VCaP (cell line): ENCODE data around the gene SLC24A3.
"Not testable (repeated sequence)": the region's sequence is repeated elsewhere in the genome, so short reads cannot be mapped to it uniquely, and the experiment has no call there.

Experiments
- H3K27ac ChIP-seq: fragments of 450-650 bp; 2 replicates; pipeline ENCODE4 v1.5.1; 2017
- TF ChIP-seq, protein P1 (sequence below): fragments of 450-650 bp; conservative IDR thresholded peaks from 2 replicates; pipeline ENCODE4 v1.5.1; 2017; ENCODE audit warnings: mild to moderate bottlenecking, moderate library complexity

The SLC24A3 gene

DNA sequence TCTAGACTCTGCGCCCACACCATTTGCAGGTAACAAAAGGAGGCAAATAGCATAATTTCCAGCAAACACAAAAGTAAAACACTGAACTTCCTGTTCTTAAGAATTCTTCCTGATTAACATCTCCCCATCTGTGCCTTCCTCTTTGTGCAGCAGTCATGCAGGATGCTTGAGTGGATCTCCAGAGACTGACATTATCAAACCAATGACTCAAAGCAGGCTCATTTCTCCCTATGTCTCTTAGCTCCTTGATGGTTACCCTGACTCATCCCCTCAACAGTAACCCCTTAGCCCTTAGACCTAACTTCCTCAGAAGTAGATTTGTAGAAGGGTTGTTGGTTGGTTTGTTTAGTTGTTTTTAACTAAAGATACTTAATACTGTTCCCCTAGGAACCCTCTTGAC, 408.6 kb downstream of the SLC24A3 start:
- H3K27ac ChIP-seq = no peak overlapping the region
- TF ChIP-seq, protein P1, sequence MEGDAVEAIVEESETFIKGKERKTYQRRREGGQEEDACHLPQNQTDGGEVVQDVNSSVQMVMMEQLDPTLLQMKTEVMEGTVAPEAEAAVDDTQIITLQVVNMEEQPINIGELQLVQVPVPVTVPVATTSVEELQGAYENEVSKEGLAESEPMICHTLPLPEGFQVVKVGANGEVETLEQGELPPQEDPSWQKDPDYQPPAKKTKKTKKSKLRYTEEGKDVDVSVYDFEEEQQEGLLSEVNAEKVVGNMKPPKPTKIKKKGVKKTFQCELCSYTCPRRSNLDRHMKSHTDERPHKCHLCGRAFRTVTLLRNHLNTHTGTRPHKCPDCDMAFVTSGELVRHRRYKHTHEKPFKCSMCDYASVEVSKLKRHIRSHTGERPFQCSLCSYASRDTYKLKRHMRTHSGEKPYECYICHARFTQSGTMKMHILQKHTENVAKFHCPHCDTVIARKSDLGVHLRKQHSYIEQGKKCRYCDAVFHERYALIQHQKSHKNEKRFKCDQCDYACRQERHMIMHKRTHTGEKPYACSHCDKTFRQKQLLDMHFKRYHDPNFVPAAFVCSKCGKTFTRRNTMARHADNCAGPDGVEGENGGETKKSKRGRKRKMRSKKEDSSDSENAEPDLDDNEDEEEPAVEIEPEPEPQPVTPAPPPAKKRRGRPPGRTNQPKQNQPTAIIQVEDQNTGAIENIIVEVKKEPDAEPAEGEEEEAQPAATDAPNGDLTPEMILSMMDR = no peak

DNA sequence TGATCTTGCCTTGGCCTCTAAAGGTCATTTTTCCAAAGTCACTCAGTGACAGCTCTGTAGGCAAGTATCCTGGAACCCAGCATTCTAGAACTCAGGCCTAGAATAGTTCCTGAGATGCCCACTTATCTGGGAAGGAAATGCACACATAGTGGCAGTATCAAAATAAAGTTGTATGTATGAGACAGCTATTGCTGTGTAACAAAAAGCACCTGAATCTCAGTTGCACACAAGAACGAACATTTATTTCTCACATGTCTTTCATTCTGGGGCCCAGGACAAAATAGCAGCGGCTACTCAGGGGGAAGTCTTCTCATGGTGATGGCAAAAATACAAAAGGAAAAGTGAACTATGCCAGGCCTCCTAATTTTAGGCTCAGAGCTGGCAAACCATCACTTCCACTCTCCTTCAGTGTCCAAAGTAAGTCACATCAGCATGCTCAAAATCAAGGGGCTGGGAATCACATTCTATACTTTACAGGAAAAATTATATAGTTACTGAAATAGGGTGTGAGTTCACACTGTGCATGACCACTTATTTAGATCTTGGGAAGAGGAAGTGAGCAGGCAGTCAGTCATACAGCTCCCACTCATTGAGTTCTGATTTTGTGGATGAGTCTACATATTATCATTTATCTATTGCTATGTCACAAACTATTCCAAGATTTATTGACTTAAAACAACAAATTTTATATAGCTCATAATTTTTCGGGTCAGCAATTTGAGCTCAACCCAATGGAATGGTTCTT, 412.0 kb downstream of the SLC24A3 start:
- TF ChIP-seq, protein P1 = no peak
- no peak overlapping the region for H3K27ac ChIP-seq

DNA sequence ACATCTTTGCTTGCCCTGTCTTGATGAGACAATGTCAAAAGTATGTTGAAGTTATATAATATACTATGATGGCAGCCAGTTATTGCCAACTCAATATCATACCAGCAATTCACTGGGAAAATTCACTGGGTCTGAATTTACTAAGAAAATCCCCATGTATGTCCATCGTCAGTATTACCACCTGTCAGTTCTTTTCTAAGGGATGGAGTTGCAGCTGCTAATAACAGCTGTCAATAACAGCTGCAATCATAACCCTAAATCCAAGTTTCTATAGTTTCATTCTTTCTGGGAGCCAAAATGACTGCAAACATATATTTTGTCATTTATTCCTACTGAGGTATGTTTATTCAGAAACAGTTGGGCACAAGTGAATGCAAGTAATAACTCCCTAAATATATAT, 413.0 kb downstream of the SLC24A3 start:
- TF ChIP-seq, protein P1 = no peak
- H3K27ac ChIP-seq = no peak overlapping the region

DNA sequence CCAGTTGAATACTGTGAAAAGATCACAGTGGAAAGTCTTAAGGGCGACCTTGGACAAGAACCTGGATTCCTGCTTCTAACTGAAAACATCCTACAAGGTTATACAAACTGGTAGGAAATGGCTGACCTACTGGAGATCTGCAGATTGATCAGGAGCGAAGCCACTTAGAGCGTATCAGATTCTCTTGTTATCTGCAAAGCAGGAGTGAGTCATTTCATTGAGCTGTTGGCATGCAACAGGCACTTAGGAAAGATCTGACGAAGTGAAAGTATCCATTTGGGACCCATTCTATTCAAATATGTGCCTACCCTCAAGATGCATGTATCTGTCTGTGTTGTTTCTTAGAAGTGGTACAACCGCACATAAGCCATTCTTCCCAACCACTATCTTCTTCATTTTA, 414.5 kb downstream of the SLC24A3 start:
- H3K27ac ChIP-seq = no peak overlapping the region
- TF ChIP-seq, protein P1 = no peak

DNA sequence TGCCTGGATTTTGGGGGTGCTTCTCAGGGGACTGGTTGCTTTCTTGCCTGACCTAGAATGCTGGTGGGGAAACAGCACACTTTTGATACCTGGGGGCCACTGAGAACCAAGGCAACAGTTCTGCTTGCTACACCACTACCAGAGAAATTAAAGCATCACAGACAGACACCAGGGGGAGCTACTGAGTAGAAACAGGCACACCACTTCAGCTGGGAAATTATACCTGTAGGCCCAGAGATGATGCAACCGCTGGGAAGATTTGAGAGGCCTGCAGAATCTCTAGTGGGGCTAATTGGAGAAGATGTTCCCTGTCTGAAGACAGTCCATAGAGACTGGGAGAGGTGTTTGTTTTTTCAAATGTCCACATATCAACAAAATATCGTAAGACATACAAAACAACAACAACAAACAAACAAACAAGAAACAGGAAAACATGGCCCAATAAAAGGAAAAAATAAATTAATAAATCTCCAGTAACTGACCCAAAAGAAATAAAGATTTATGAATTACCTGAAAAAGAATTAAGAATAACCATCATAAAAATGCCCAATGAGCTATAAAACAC, 416.2 kb downstream of the SLC24A3 start:
- no peak overlapping the region for H3K27ac ChIP-seq

DNA sequence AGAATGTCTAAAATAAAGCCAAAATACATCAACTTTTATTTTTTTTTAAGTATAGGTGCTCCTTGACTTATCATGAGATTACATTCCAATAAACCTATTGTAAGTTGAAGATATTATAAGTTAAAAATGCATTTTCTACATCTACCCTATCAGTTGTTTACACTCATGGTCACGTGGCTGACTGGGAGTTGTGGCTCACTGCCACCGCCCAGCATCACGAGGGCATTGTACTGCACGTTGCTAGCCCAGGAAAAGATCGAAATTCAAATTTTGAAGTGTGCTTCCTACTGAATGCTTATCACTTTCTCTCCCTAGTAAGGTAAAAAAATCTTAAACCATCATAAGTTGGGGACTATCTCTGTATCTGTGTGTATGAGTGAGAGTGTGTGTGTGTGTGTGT, 419.0 kb downstream of the SLC24A3 start:
- H3K27ac ChIP-seq = no peak overlapping the region
- TF ChIP-seq, protein P1 = no peak

More for the DNA sequence above, 416.2 kb downstream of the SLC24A3 start:
- TF ChIP-seq, protein P1 = peak; percentile 85

DNA sequence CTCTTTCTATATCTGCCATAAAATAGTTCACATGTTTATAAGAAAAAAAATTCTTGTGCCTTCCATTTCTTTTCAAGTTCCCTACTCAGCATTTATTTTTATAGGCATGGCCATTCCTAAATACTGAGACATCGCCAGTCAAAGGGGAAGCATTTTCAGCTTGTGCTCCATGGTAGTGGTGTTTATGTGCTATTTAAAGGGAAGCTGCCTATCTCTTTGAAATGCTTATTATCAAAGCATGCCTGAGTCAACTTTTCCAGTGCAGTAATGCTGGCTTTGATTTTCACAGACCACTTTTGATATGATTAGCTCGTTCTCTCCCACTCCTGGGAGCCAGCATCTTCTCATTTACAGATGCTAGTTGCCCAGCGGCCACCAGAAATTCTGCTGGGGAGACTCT, 421.5 kb downstream of the SLC24A3 start:
- TF ChIP-seq, protein P1 = no peak
- H3K27ac ChIP-seq = no peak overlapping the region

DNA sequence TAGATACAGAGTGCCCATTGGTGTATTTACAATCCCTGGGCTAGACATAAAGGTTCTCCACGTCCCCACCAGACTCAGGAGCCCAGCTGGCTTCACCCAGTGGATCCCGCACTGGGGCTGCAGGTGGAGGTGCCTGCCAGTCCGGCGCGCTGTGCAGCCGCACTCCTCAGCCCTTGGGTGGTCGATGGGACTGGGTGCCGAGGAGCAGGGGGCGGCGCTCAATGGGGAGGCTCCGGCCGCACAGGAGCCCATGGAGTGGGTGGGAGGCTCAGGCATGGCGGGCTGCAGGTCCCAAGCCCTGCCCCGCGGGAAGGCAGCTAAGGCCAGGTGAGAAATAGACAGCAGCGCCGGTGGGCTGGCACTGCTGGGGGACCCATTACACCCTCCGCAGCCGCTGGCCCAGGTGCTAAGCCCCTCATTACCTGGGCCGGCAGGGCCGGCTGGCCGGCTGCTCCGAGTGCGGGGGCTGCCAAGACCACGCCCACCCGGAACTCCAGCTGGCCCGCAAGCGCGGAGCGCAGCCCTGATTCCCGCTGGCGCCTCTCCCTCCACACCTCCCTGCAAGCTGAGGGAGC, 427.1 kb downstream of the SLC24A3 start:
- H3K27ac ChIP-seq = not testable (repeated sequence)
